Spinal cord (tissue), 10 donors: ENCODE measurements around the gene ATG2A. TPM values are rescaled to one million over a fixed set of nuclear protein-coding genes. Genes with fewer than 3 reads are reported as not detected.

Source experiments
- DNase-seq, 6 donors: peaks; one replicate each; pipeline versions ENCODE4 v3.0.0 to v3.0.0-alpha.2; 2013 to 2015; ENCODE audit warnings: low spot score in 6 of 6, low read depth in 4 of 6
- H3K27ac ChIP-seq: one replicate; pipeline ENCODE4 v1.5.1; 2013; ENCODE audit warnings: low read depth, low read length, control low read depth
- H3K27me3 ChIP-seq: one replicate; pipeline ENCODE4 v1.6.1; 2013; ENCODE audit warnings: low read length; ENCODE audit not compliant: control insufficient read depth, insufficient read depth
- H3K36me3 ChIP-seq: one replicate; pipeline ENCODE4 v1.6.1; 2013; ENCODE audit warnings: low read length; ENCODE audit not compliant: control insufficient read depth, insufficient read depth
- H3K4me1 ChIP-seq: one replicate; pipeline ENCODE4 v1.6.1; 2013; ENCODE audit warnings: low read length; ENCODE audit not compliant: control insufficient read depth, insufficient read depth
- H3K4me3 ChIP-seq: one replicate; pipeline ENCODE4 v1.5.1; 2013; ENCODE audit warnings: low read depth, low read length, control low read depth
- H3K9me3 ChIP-seq: one replicate; pipeline ENCODE4 v1.6.1; 2013; ENCODE audit warnings: low read length; ENCODE audit not compliant: control insufficient read depth, insufficient read depth
- WGBS: methylation state at CpG from one replicate; pipeline ENCODE4 v1.1.5; 2013; ENCODE audit warnings: missing lambda C conversion rate; ENCODE audit not compliant: insufficient coverage; 5-methylcytosine and 5-hydroxymethylcytosine counted together
- polyA plus RNA-seq, 2 donors: library from polyadenylated mRNA; unstranded; fragments of 120-200 nt; gene quantifications; one replicate each; pipeline ENCODE4 v1.2.1, GENCODE V29; 2013; ENCODE audit not compliant: insufficient read length in 2 of 2
- total RNA-seq, 2 donors: library from RNA; depleted of rRNA in 1 of 2; stranded (reverse); fragments of 120-200 nt in 1 of 2; fragments of >200 nt in 1 of 2; gene quantifications; one replicate each; pipeline versions ENCODE4 v1.2.3 to v1.2.4, GENCODE V29; 2013 to 2014
- donor health status: healthy.

ATG2A gene
- total and polyA plus RNA-seq, 4 donors: 8.1 to 26.8 (median 20.3) TPM

DNA sequence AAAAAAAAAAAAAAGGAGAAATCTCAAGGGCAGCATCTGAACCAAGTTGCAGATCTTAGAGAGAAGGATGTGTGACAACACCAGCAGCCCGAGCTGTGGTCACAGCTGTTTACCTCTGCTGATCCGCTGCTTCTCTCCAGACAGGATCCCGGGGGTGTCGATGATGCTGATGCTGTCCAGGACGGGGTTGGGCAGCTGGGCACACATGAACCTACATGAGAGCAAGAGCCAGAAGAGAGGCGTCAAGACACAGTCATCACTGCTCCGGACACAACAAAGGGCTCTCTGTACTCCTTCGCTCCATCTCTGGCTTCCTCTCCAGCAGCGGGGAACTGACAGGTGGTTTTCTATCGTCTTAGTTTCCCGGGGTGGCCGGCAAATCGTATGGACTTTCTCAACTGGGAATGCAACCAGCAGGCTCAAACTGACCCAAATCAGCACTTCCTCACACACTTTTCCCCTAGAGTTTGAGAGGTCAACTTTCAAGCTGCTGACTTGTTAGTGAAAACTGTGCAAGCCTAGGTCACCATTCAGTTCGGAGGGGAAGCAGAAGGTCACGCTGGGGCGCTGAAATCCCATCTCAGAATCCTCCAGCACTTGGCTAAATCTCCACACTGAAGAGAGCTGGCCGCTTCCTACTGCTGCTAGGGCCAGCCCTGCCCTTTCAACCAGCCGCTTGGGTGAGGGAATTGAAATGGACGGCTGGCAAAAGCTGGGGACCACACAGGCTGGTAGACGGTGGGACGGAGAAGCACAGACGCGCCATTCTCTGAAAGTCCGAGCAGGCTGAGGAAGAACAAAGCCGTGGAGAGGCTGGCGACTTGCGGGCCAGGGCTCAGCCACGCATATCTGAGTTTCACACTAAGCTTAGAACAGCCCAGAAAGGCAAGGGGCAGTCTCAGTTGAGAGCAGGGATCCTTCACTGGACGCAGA lies 42.4 kb downstream of the ATG2A start:
- Histone ChIP-seq H3K4me1 (peaks cover 83% of the 10 kb centered on the region), H3K36me3 (peaks cover 52% of the 10 kb centered on the region), H3K27me3 (no peaks in the 10 kb centered on the region), H3K27ac (peak overlapping the region; percentile 85), H3K4me3 (peak overlapping the region; percentile 29), H3K9me3 (no peaks in the 10 kb centered on the region)
- WGBS: 31% methylated on average over 28 of the region's 29 CpGs
- DNase-seq: peak in 2 of 6 donors; percentile 72 to 78

DNA sequence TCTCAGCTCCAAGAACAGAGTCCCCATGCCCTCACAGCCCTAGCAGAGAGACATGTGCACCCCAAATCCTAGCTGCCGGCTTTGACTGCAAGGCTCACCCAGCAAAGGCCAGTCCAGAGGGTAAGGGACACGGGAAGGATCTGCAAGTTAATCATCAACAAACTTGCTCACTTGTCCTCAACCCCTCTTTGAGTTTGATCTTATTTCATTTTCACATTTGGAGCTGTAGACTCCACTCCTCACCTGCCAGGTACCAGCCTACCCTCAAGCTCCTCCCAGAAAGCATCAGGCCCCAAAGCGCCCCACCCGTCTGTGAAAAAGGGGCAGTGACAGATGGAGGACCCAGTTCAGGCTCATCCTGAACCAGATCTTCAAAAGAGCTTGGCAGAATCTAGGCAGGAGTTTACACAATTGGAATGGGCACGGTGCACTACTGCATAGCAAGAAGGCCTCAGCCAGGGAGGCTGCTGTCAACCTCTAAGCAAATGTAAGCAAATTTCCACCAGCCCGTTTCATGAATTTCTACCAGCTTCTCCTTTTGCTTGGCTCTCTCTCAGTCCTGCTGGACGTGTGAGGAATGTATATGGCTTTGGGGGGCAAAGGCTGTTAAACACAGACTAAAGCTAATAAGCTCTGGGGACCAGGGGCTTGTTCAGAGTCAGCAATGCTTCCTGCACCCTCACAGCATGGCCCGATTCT lies 44.1 kb downstream of the ATG2A start:
- no peak overlapping the region for H3K27ac ChIP-seq
- DNase-seq: no peak
- peaks cover 65% of the 10 kb centered on the region for H3K36me3 ChIP-seq
- H3K4me1 ChIP-seq: peaks cover 86% of the 10 kb centered on the region
- no peak overlapping the region for H3K4me3 ChIP-seq
- no peaks in the 10 kb centered on the region for H3K27me3 ChIP-seq
- H3K9me3 ChIP-seq: no peaks in the 10 kb centered on the region
- WGBS: 90% methylated on average over 6 of the region's 8 CpGs

DNA sequence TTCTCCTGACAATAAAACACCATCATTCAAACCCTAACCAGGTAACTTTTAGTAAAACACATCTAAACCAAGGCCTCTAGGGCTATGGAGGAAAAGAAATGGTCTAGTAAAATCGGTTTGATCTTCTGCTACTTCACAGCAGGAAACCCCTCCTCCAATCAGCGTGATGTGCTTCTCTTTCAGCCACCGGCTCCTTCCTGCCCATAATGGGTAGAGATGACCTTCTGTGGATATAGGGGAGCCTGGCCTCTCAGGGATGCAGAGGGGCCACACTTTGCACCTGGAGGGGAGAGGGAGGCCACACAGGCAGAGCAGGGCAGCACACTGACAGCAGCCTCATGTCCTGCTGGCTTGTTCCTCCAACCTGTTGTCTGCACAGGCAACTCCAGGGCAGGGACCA lies 45.5 kb downstream of the ATG2A start:
- Histone ChIP-seq H3K27me3 (no peaks in the 10 kb centered on the region), H3K4me1 (peaks cover 72% of the 10 kb centered on the region), H3K36me3 (peaks cover 73% of the 10 kb centered on the region), H3K9me3 (no peaks in the 10 kb centered on the region), H3K4me3 (no peak overlapping the region), H3K27ac (no peak overlapping the region)
- DNase-seq: no peak
- no CpG with 5 or more reads among the region's 3 CpGs for WGBS

DNA sequence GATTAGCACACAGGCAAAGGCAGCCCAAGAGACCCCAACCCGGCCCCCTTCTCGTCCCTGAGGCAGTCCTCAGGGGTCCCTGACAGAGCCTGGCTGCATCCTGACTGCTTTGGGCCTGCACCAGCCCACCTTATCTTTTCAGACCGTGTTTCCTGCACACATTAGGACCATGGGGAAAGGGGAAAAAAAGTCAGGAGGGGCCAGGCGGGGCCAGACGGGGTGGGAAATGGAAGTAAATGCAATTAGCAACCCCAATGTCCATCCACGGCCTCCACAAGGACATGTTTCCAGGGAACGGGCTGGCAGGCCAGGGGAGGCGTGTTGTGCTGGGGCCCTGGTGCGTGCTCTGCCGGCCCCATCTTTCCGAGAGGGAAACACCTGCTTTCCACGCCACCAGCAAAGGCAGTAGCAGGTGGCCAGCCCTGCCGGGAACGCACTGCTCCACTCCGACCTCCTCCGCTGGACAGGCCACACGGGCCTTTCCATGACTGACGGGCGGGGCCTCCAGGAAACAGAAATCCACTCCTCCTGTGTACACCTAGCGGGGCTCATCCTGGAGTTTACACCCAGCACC lies 46.0 kb downstream of the ATG2A start:
- Histone ChIP-seq H3K27ac (peak overlapping the region; percentile 48), H3K4me3 (no peak overlapping the region), H3K27me3 (no peaks in the 10 kb centered on the region), H3K36me3 (peaks cover 75% of the 10 kb centered on the region), H3K9me3 (no peaks in the 10 kb centered on the region), H3K4me1 (peaks cover 67% of the 10 kb centered on the region)
- no peak for DNase-seq
- WGBS: 62% methylated on average over 18 of the region's 20 CpGs

DNA sequence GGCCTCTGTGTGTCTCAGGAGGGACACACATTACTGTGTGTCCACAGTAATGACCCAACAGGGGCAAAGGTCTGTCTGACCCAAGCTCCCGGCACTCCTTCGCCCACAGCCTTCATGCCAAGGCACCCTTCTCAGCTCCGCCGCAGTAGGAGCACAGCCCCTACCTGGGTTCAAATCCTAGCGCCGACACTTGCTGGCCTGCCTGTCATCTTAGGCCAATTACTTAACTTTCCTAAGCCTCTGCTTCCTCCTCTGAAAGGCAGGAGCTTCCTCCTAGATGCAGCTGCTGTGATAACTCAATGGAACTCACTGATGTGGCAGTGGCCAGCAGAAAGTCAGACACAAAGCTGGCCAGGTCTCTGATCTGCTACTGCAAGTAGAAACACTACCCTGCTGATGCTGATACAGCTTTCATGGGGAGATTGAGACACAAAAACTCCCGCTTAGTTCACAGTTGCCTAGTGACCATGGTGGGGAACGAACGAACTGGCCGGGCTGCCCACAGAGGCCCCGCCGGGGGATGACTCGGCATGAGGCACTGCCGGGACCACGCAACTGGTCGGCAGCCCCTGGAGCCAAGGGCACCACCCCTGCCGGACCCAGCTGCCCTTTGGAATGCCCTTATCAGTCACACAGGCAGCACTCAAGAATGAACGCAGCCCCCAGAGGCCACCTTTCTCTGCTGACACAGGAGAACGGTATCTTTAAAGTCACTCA lies 46.7 kb downstream of the ATG2A start:
- peaks cover 62% of the 10 kb centered on the region for H3K4me1 ChIP-seq
- H3K9me3 ChIP-seq: no peaks in the 10 kb centered on the region
- H3K4me3 ChIP-seq: no peak overlapping the region
- H3K36me3 ChIP-seq: peaks cover 71% of the 10 kb centered on the region
- no peaks in the 10 kb centered on the region for H3K27me3 ChIP-seq
- peak overlapping the region; percentile 48 for H3K27ac ChIP-seq
- peak in 1 of 6 donors; percentile 37 for DNase-seq
- 39% methylated on average over 19 of the region's 19 CpGs for WGBS

DNA sequence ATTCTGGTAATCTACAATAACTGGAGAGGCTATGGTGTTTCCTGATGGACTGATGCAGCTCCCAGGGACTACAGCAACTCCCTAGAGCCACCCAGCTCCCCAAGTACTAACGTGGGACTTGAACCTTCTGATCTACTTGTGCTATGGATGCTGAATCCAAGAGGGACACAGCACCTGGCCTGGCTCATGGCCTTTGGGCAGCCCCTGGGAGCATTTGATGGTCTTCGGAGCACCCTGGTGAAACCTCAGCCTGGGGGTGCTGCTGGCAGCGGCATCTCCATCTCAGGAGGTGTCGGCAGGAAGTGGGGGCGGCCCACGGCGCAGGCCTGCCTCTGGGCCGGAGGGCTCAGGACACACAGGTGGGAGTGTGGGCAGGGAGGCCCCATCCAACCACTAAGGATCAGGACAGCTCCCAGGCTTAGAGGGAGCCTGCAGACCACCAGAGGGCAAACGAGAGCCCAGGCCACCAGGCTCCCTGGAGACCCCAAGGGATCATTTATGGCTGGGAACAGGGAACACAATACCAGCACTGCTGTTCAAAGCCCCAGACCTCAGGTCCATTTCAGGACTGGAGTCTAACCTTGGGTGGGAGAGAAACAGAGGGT lies 47.3 kb downstream of the ATG2A start:
- H3K9me3 ChIP-seq: no peaks in the 10 kb centered on the region
- 75% methylated on average over 9 of the region's 9 CpGs for WGBS
- peaks cover 75% of the 10 kb centered on the region for H3K36me3 ChIP-seq
- no peak overlapping the region for H3K4me3 ChIP-seq
- H3K27ac ChIP-seq: peak overlapping the region; percentile 48
- H3K4me1 ChIP-seq: peaks cover 62% of the 10 kb centered on the region
- DNase-seq: no peak
- no peaks in the 10 kb centered on the region for H3K27me3 ChIP-seq

DNA sequence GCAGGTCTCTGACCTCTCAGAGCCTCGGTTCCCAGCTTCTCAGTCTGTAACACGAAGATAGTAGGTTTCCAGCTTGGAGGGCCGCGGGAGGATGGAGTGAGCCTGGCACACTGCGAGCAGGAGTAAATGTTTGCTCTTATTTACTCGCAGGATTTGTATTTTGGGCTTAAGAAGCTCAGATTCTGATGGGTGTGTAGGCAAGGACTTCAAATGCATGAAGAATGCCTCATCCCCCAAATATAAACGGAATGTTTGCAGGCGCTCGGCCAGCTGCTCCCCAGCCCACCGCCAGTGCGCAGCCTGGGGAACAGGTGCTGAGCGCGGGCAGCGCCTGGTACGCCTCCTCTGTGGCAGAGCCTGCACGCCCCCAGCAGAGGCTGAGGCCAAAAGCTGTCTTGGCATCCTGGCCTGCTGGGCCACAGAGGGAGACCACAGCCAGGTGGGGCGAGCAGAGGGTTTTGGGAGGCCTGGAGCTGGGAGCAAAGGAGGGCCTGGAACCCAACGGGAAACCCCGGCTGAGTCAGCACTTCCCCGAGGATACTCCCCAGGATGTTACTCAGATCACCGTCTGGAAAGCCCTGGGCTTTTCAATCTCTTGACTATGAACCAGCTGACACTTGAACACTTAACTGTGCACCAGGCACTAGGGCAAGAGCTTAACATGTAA lies 48.0 kb downstream of the ATG2A start:
- no peaks in the 10 kb centered on the region for H3K27me3 ChIP-seq
- H3K4me3 ChIP-seq: no peak overlapping the region
- peak in 1 of 6 donors; percentile 35 for DNase-seq
- peak overlapping the region; percentile 48 for H3K27ac ChIP-seq
- peaks cover 77% of the 10 kb centered on the region for H3K36me3 ChIP-seq
- H3K4me1 ChIP-seq: peaks cover 62% of the 10 kb centered on the region
- H3K9me3 ChIP-seq: no peaks in the 10 kb centered on the region
- WGBS: 67% methylated on average over 17 of the region's 21 CpGs

DNA sequence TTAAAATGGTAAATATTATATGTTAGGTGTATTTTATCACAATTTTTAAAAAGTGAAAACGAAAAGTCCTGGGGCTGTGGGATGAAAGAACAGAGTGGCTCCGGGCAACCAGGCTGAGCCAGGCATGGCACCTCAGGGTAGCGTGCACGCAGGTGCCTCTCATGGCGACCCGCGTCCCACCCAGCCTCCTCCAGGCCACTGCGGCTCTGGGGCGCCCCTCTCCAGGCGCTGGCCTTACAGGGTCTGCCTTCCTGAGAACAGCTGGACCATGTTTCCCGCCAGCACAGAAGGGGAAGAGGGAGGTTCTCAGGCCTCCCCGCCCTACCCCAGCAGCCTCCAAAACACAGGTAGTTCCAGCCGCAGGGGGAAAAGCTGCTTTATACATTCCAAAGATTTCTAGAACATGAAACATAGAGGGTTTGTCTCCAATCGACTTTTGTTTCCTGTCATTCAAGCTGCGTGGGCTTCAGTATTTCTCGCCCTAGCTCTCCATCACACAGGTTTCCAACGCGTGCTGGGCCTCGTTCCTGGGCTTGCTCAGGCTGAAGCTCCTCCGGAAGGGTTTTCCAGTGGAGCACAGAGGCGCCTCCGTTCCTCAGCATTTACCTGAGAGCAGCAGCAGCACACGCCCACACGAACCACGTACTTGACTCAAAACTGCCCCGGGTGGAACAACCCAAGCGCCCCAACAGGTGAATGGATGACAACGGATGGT lies 49.1 kb downstream of the ATG2A start:
- no peak overlapping the region for H3K4me3 ChIP-seq
- no peak overlapping the region for H3K27ac ChIP-seq
- no peaks in the 10 kb centered on the region for H3K27me3 ChIP-seq
- no peaks in the 10 kb centered on the region for H3K9me3 ChIP-seq
- DNase-seq: no peak
- peaks cover 69% of the 10 kb centered on the region for H3K4me1 ChIP-seq
- 94% methylated on average over 23 of the region's 28 CpGs for WGBS
- peaks cover 79% of the 10 kb centered on the region for H3K36me3 ChIP-seq
